HG03432 (cell line): Measurements from ENCODE around the gene PKN3.
A peak's percentile ranks its signal among the peaks of the same experiment; 100 is the strongest.
"Not testable (repeated sequence)": the region's sequence is repeated elsewhere in the genome, so short reads cannot be mapped to it uniquely, and the experiment has no call there.

Experiments
- ATAC-seq: cut with Tn5 transposase; IDR thresholded peaks from one replicate; pipeline ENCODE4 v1.9.1; 2021; ENCODE audit warnings: mild to moderate bottlenecking, moderate library complexity; ENCODE audit not compliant: unreplicated experiment

The PKN3 gene

DNA sequence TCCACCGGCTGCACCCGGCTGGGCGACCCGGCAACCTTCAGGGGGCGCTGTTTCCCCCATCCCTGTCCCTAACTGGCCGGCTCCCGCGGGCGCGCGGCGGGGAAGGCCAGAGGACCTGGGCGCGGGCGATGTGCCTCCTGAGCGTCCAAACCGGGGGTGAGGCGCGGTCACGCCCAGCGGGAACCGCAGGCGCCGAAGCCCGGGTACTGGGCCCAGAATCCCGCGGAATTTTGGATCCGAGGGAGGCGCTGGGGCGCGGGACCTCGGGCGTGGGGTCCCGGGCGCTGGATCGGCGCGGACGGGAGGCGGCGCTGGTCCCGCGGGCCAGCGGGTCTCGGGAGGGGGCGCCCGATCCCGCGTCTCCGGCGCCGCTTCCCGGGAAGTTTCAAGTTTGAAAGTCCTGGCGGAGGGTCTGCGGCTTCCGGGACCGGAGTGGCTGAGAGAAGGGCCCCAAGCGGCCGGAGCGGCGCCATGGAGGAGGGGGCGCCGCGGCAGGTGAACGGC lies at the start of gene PKN3:
Gene PKN3, plus strand, starts transcription at position 59 of the 504 bp plus-strand sequence. Its CDS starts 413 bp downstream, at position 472.
- ATAC-seq, result peak; percentile 76

DNA sequence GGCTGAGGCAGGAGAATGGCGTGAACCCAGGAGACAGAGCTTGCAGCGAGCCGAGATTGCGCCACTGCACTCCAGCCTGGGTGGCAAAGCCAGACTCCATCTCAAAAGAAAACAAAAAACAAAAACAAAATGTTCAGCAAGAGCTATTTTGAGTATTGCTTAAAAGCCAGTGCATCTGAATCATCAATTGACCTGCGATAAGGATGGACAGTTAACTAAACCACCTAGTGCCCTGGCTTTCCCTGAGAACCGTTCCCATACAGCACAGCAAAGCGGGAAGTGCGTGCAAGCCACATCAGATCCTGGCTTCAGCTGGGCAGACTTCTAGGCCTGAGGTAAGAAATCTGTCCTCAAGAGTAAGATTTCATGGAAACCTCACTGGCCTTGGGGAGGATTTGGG lies 48.4 kb upstream of the PKN3 start:
- no peak for ATAC-seq

DNA sequence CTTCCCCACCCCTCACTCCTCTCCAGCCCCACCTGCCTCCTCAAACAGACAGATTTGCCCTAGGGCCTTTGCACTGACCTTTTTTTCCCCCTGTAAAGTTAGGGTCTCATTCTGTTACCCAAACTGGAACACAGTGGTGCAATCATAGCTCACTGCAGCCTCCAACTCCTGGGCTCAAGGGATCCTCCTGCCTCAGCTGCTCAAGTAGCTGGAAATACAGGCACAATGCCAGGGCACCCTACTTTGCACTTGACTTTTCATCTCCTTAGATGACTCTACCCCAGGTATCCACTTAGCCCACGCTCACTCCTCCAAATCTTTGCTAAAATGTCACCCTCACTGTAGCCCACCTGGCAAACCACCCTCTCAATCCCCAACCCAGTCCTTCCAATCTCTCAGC lies 47.8 kb upstream of the PKN3 start:
- no peak for ATAC-seq

- peak; percentile 76 for ATAC-seq
These were observed 45.6 kb upstream of the PKN3 start, which contains the start of gene DYNC2I2 for GRCh38 chr9:128656416-128657343. Gene DYNC2I2 (minus strand): TSS chr9:128656847. CDS start chr9:128656726, 121 bp downstream.

DNA sequence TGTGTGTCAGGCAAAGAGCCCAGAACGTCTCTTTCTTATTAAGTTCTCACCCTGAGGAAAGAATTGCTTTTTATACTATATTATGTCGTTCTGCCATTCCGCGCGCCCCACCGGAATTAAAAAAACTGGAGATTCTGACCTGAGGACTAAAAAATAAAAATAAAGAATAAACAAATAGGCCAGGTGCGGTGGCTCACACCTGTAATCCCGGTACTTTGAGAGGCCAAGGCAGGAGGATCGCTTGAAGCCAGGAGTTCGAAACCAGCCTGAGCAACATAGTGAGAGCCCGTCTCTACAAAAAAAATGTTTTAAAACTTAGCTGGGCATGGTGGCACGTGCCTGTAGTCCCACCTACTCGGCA lies 45.0 kb upstream of the PKN3 start:
- ATAC-seq, result no peak

- no peak for ATAC-seq
These were observed 44.5 kb upstream of the PKN3 start for GRCh38 chr9:128657796-128658195.

DNA sequence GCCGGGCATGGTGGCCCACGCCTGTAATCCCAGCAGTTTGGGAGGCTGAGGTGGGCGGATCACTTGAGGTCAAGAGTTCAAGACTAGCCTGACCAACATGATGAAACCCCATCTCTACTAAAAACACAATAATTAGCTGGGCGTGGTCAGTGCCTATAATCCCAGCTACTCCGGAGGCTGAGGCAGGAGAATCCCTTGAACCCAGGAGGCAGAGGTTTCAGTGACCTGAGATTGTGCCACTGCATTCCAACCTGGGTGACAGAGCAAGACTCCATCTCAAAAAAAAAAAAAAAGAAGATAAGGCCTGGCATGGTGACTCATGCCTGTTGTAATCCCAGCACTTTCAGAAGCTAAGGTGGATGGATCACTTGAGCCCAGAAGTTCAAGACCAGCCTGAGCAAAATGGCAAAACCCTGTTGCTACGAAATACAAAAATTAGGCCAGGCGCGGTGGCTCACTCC lies 35.8 kb upstream of the PKN3 start:
- not testable (repeated sequence) for ATAC-seq

DNA sequence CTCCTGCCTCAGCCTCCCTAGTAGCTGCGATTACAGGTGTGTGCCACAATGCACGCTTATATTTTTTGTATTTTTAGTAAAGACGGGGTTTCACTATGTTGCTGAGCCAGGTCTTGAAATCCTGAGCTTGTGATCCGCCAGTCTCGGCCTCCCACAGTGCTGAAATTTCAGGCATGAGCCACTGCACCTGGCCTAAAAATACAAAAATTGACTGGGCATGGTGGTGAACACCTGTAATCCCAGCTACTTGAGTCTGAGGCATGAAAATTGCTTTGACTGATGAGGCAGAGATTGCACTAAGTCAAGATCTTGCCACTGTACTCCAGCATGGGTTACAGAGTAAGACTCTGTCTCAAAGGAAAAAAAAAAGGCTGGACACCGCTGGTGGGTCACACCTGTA lies 32.5 kb upstream of the PKN3 start:
- ATAC-seq, result no peak

- no peak for ATAC-seq
These were observed 26.9 kb upstream of the PKN3 start for GRCh38 chr9:128675382-128675781.

DNA sequence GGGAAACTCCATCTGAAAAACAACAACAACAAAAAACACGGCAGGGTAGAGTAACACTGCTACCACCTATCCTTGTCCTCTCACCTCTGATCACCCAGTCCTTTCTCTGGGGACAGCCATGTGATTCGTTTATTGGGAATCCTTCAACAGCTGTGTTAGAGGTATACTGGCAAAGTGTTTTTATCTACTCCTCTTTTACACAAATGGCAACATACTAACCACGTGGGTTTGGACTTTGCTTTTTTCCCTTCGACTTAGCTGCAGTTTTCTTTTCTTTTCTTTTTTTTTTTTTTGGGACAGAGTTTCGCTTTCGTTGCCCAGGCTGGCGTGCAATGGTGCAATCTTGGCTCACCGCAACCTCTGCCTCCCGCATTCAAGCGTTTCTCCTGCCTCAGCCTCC lies 24.5 kb upstream of the PKN3 start:
- ATAC-seq, result no peak

DNA sequence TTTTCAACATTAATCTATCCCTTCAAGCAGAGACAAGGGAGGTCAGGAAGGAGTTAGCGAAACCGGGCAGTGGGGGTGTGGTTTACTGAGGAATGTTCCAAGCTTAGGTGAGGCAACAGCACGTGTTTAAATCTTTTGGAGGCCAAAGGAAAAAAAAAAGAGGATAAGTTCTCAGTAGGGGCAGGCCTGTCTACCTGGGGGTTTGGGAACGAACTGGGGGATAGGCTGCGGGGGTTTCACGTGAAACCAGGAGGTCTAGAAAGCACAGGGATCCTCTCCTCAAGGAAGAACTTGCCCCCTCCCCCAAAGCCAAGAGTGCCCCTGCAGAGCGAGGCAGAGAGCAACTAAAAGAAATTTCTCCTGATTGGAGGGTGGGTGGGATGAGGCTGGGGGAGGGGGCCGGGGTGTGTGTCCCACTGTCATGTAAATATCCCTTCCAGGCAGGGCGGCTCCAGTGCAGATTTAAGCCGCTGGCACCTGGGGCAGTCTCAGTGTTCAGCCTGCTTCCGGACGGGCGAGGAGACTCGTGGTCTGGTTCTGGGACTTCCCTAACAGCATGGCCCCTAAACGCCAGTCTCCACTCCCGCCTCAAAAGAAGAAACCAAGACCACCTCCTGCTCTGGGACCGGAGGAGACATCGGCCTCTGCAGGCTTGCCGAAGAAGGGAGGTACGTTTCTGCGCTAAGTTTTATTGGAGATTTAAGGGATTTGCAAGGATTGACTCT lies 18.8 kb upstream of the PKN3 start:
- ATAC-seq, result peak; percentile 33

- no peak for ATAC-seq
These were observed 18.3 kb upstream of the PKN3 start for GRCh38 chr9:128684065-128684324.

GRCh38 chr9:128684325-128685199 lies 17.7 kb upstream of the PKN3 start:
- peak; percentile 29 for ATAC-seq

GRCh38 chr9:128685636-128686489 lies 16.4 kb upstream of the PKN3 start:
- ATAC-seq, result no peak

GRCh38 chr9:128687453-128687852 lies 14.8 kb upstream of the PKN3 start:
- no peak for ATAC-seq

GRCh38 chr9:128688501-128689292 lies 13.6 kb upstream of the PKN3 start, which contains the start of gene SET:
Gene SET (plus strand): TSS chr9:128689222. CDS start chr9:128689583, 361 bp downstream.
- ATAC-seq, result peak; percentile 75

- peak; percentile 19 for ATAC-seq
These were observed 13.0 kb upstream of the PKN3 start for GRCh38 chr9:128689293-128689774.

DNA sequence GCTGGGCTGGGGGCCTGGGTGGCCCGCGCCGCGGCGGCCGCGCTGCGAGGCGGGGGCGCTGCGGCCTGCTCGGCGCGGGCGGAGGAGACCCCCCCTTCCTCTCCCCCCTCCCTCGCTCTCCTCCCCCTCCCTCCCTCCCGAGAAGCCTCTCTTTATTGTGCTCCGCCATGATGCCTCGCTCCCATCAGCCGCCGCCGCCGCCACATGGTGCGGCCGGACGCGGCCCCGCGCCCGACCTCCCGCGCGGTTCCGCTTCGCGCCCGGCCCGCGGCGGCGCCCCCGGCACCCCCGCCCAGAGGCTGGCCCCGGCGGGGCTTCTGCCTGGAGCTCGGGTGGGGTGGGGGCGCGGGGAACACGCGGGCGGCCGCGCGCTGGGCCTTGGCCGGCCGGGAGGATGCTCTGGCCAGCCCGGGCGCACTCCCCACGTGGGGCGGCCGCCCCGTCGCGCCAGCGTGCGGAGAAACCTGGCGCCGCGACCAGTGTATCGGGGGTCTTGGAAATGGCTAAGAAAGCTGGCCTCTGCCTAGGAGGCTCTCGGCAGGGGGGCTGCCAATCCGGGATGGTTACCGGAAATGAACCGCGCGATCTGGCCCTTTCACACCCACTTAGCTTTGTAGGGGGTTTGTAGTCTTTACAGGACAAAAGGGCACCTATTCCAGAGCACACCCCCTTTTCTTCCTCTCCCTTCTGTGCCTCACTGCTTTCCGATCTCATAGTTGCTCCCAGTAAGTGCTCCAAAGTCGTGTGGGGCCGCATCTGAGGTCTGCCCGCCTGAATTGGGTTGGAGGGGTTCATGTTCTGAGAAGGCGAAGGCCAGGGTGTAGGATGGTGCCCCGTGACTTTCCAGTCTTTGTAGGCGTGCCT lies 12.3 kb upstream of the PKN3 start:
- ATAC-seq, result peak; percentile 7
